22Rv1 (cell line): Measurements from ENCODE around the gene WDR12.

Source experiments
- CTCF ChIP-seq: fragments of 450-650 bp; IDR thresholded peaks from 2 replicates; pipeline ENCODE4 v1.5.1; 2017; ENCODE audit warnings: mild to moderate bottlenecking
- ZFX ChIP-seq: fragments of 450-650 bp; IDR thresholded peaks from 2 replicates; pipeline ENCODE4 v1.6.1; 2017; ENCODE audit warnings: antibody characterized with exemption, borderline replicate concordance

GRCh38 chr2:202909394-202910192, 1.9 kb downstream of the WDR12 start:
- no peak for TF ChIP-seq CTCF
- no peak for TF ChIP-seq ZFX
